NT2/D1 (cell line): ENCODE measurements around the gene MARCHF3.

Experiments
- SUZ12 ChIP-seq: IDR thresholded peaks from 2 replicates; pipeline ENCODE4 v1.6.1; 2011; ENCODE audit not compliant: insufficient read length, insufficient read depth; ENCODE audit errors: extremely low read depth
- YY1 ChIP-seq: IDR thresholded peaks from 2 replicates; pipeline ENCODE4 v1.6.1; 2011; ENCODE audit not compliant: insufficient read length, insufficient read depth
- ZNF274 ChIP-seq: IDR thresholded peaks from 2 replicates; pipeline ENCODE4 v1.6.1; 2011; ENCODE audit warnings: mild to moderate bottlenecking, low read depth, low read length

DNA sequence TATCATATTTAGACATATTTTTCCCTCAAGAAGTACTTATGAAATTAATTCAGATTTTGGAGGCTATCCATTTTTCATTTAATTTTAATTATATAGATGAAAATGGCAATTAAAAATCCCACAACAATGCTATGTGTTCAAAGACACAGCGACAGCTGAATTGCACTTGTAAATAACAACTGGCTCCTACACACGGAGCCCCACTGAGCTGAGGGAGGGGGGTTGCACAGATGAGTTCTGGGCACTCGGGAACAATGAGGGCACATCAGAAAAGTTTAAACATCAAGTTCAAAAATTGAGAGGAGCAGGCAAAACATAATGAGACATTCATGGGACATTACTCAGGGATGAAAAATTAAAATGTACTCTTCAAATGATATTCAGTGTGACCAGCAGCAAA lies 104.9 kb downstream of the MARCHF3 start:
- TF ChIP-seq ZNF274, result no peak
- no peak for TF ChIP-seq SUZ12
- TF ChIP-seq YY1, result no peak
